K562 (cell line): ENCODE measurements around the gene TMEM150A. TPM values are rescaled to one million over a fixed set of nuclear protein-coding genes. Genes with fewer than 3 reads are reported as not detected.

ENCODE experiments used
- ARID1B ChIP-seq: fragments of 450-650 bp; IDR thresholded peaks from 2 replicates; pipeline ENCODE4 v1.6.1; 2016; ENCODE audit warnings: antibody characterized with exemption, mild to moderate bottlenecking, inconsistent platforms
- BHLHE40 ChIP-seq: IDR thresholded peaks from 2 replicates; pipeline ENCODE4 v1.6.1; 2011; ENCODE audit warnings: low read length, improper control_type of control experiment
- CBX3 ChIP-seq, 2 experiments: IDR thresholded peaks; 1 replicate in 1 of 2; 2 replicates in 1 of 2; pipeline ENCODE4 v1.6.1; 2012; ENCODE audit warnings: inconsistent platforms in 2 of 2, low read length in 2 of 2, borderline replicate concordance in 1 of 2, control low read depth in 1 of 2
- EGR1 ChIP-seq: fragments of 450-650 bp; conservative IDR thresholded peaks from 2 replicates; pipeline ENCODE4 v1.6.1; 2017; ENCODE audit warnings: mild to moderate bottlenecking
- ILK ChIP-seq: fragments of 450-650 bp; IDR thresholded peaks from 2 replicates; pipeline ENCODE4 v1.6.1; 2016; ENCODE audit warnings: missing genetic modification characterization, low read depth, mild to moderate bottlenecking, missing compliant biosample characterization, moderate library complexity, borderline replicate concordance
- PHB ChIP-seq: fragments of 250-450 bp; sonication (Bioruptor Pico); IDR thresholded peaks from 2 replicates; pipeline ENCODE4 v1.5.0; 2021
- PHB2 ChIP-seq: fragments of 450-650 bp; IDR thresholded peaks from 2 replicates; pipeline ENCODE4 v1.6.1; 2017; ENCODE audit warnings: low read depth
- POLR2G ChIP-seq: fragments of 200-400 bp; formaldehyde crosslinking; IDR thresholded peaks from 2 replicates; pipeline ENCODE4 v1.6.1; 2017; ENCODE audit warnings: low read depth, mild to moderate bottlenecking, antibody characterized with exemption, low read length, moderate library complexity
- RBM14 ChIP-seq: fragments of 200-400 bp; formaldehyde crosslinking; IDR thresholded peaks from 2 replicates; pipeline ENCODE4 v1.6.1; 2018; ENCODE audit warnings: low read depth, mild to moderate bottlenecking, low read length, moderate library complexity, borderline replicate concordance; ENCODE audit not compliant: insufficient read depth
- RHOXF2B ChIP-seq: fragments of 250-450 bp; sonication (Bioruptor Pico); conservative IDR thresholded peaks from 2 replicates; pipeline ENCODE4 v1.5.1; 2021
- SIX5 ChIP-seq, 2 experiments: IDR thresholded peaks; 2 replicates each; pipeline ENCODE4 v1.6.1; 2011; ENCODE audit warnings: low read length in 2 of 2, borderline replicate concordance in 1 of 2, low read depth in 1 of 2, mild to moderate bottlenecking in 1 of 2, moderate library complexity in 1 of 2; ENCODE audit not compliant: insufficient read depth in 1 of 2
- SP2 ChIP-seq: IDR thresholded peaks from 2 replicates; pipeline ENCODE4 v1.6.1; 2011; ENCODE audit warnings: mild to moderate bottlenecking, low read depth, low read length, moderate library complexity; ENCODE audit not compliant: poor library complexity, severe bottlenecking; ENCODE audit errors: extremely low read depth
- ZNF134 ChIP-seq: fragments of 250-450 bp; sonication (Bioruptor Pico); conservative IDR thresholded peaks from 2 replicates; pipeline ENCODE4 v1.4.0; 2020
- ZNF76 ChIP-seq: fragments of 250-450 bp; sonication (Bioruptor Pico); IDR thresholded peaks from 2 replicates; pipeline ENCODE4 v1.4.0; 2020; ENCODE audit warnings: mild to moderate bottlenecking, moderate library complexity, borderline replicate concordance
- ZSCAN29 ChIP-seq: fragments of 450-650 bp; IDR thresholded peaks from 2 replicates; pipeline ENCODE4 v1.6.1; 2017
- polyA plus RNA-seq, 8 experiments: library from polyadenylated mRNA; depleted of rRNA in 4 of 8; stranded (reverse) in 5 of 8; unstranded in 3 of 8; fragments of >200 nt; fragmentation: Nextera tagmentation in 2 of 8; fragmentation: Illumina TruSeq in 1 of 8; extraction: Ambion mirVana in 2 of 8; extraction: Trizol in 1 of 8; gene quantifications; 2 replicates each; pipeline versions ENCODE4 v1.2.1 to v1.2.3, GENCODE V29; 2011 to 2014; ENCODE audit warnings: inconsistent platforms in 1 of 8, missing spikeins in 1 of 8
- total RNA-seq, 7 experiments: library from RNA; depleted of rRNA in 6 of 7; stranded (reverse); fragments of >200 nt in 6 of 7; fragmentation: Illumina TruSeq in 2 of 7; extraction: Trizol in 2 of 7; gene quantifications; 2 replicates each; pipeline versions ENCODE4 v1.2.1 to v1.2.3, GENCODE V29; 2011 to 2021; ENCODE audit warnings: low replicate concordance in 1 of 7
- TF ChIP-seq, protein P1 (sequence below): sonication (generic); formaldehyde crosslinking; IDR thresholded peaks from 2 replicates; pipeline ENCODE4 v1.8.0; 2023; ENCODE audit warnings: mild to moderate bottlenecking, missing genetic modification reagents
- TF ChIP-seq, protein P2 (sequence below): sonication (generic); formaldehyde crosslinking; IDR thresholded peaks from 2 replicates; pipeline ENCODE4 v1.4.0; 2020; ENCODE audit warnings: mild to moderate bottlenecking, missing genetic modification reagents
- TF ChIP-seq, protein P3 (sequence below): fragments of 450-650 bp; IDR thresholded peaks from 2 replicates; pipeline ENCODE4 v1.6.1; 2016; ENCODE audit warnings: low read depth, mild to moderate bottlenecking, moderate library complexity
- TF ChIP-seq, protein P4 (sequence below): sonication (generic); formaldehyde crosslinking; IDR thresholded peaks from 2 replicates; pipeline ENCODE4 v1.8.1; 2022; ENCODE audit warnings: missing genetic modification reagents
- TF ChIP-seq, protein P5 (sequence below): fragments of 450-650 bp; formaldehyde crosslinking; IDR thresholded peaks from 2 replicates; pipeline ENCODE4 v1.4.0; 2020; ENCODE audit warnings: mild to moderate bottlenecking, mixed read lengths

The TMEM150A gene
- total and polyA plus RNA-seq, 9 of the 15 experiments (the other 6 are each of a cell fraction or from before 2014, with no cell fraction given) = 3.9 to 17.1 (median 8.4) TPM

DNA sequence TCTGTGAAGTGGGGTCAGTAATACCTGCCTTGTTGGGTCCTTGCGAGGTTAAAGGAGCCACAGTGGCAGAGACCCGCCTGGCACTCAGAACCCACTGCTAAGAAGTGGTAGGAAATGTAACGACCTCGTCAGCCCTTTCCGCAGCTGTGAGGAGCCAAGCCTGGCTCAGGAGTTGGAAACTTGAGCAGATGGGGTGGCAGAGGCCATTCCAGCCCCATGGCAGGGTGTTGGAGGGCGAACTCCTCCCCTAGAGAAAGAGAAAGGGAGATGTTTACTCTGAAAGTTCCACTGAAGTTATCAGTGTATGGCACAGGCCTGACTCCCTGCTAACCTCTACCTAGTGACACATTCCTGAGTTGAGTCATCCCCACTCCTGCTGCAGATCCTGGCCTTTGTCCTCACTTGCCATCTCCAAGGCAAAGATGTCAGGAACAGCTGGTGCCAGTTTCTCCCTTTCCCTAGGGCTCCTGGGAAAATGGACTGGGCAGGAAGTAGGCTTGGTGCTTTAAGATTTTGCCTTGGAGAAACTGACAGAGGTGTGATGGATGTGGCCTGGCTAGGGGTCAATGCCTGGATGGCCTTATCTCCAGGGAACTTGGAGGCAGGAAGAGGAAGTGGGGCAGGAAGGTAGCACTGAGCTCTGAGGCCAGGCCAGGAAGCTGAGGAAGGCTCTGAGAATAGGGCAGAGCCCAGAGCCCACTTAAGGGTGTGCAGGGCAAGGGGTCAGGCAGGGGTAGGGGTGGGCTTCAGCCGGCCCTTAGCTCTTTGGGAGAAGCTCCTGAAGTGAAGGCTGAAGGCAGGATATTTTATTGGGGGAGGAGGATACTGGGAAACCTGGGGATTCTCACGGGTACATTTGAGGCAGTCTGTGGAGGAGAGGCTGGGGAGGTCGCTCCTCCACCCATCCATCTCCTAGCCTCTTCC lies 17.4 kb downstream of the TMEM150A start (continued):
- TF ChIP-seq ZNF76 (CRISPR knock-in tag) = 0 out of 2 replicates have a peak, but pooled peaks have one; percentile 22
- no peak for TF ChIP-seq PHB (CRISPR knock-in tag)
- no peak for TF ChIP-seq EGR1
- TF ChIP-seq, protein P1, sequence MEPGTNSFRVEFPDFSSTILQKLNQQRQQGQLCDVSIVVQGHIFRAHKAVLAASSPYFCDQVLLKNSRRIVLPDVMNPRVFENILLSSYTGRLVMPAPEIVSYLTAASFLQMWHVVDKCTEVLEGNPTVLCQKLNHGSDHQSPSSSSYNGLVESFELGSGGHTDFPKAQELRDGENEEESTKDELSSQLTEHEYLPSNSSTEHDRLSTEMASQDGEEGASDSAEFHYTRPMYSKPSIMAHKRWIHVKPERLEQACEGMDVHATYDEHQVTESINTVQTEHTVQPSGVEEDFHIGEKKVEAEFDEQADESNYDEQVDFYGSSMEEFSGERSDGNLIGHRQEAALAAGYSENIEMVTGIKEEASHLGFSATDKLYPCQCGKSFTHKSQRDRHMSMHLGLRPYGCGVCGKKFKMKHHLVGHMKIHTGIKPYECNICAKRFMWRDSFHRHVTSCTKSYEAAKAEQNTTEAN (CRISPR knock-in tag) = no peak
- no peak for TF ChIP-seq PHB2
- TF ChIP-seq, protein P2, sequence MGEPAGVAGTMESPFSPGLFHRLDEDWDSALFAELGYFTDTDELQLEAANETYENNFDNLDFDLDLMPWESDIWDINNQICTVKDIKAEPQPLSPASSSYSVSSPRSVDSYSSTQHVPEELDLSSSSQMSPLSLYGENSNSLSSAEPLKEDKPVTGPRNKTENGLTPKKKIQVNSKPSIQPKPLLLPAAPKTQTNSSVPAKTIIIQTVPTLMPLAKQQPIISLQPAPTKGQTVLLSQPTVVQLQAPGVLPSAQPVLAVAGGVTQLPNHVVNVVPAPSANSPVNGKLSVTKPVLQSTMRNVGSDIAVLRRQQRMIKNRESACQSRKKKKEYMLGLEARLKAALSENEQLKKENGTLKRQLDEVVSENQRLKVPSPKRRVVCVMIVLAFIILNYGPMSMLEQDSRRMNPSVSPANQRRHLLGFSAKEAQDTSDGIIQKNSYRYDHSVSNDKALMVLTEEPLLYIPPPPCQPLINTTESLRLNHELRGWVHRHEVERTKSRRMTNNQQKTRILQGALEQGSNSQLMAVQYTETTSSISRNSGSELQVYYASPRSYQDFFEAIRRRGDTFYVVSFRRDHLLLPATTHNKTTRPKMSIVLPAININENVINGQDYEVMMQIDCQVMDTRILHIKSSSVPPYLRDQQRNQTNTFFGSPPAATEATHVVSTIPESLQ (CRISPR knock-in tag) = no peak
- TF ChIP-seq SIX5 (IDR thresholded peaks at IDR 0.05; ENCODE audit: borderline replicate concordance in 1 of 2, insufficient read depth in 1 of 2, low read depth in 1 of 2, low read length in 2 of 2) = no peak
- TF ChIP-seq ZNF134 = no peak
- no peak for TF ChIP-seq POLR2G
- TF ChIP-seq CBX3 (IDR thresholded peaks at IDR 0.05; ENCODE audit: borderline replicate concordance in 1 of 2, low read length in 2 of 2) = no peak
- TF ChIP-seq RBM14 = no peak
- TF ChIP-seq ZSCAN29 = no peak
- no peak for TF ChIP-seq SP2
- no peak for TF ChIP-seq RHOXF2B (CRISPR knock-in tag)
- peak; percentile 95 for TF ChIP-seq ARID1B
- TF ChIP-seq, protein P3, sequence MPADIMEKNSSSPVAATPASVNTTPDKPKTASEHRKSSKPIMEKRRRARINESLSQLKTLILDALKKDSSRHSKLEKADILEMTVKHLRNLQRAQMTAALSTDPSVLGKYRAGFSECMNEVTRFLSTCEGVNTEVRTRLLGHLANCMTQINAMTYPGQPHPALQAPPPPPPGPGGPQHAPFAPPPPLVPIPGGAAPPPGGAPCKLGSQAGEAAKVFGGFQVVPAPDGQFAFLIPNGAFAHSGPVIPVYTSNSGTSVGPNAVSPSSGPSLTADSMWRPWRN = no peak
- TF ChIP-seq BHLHE40 = no peak
- TF ChIP-seq, protein P4, sequence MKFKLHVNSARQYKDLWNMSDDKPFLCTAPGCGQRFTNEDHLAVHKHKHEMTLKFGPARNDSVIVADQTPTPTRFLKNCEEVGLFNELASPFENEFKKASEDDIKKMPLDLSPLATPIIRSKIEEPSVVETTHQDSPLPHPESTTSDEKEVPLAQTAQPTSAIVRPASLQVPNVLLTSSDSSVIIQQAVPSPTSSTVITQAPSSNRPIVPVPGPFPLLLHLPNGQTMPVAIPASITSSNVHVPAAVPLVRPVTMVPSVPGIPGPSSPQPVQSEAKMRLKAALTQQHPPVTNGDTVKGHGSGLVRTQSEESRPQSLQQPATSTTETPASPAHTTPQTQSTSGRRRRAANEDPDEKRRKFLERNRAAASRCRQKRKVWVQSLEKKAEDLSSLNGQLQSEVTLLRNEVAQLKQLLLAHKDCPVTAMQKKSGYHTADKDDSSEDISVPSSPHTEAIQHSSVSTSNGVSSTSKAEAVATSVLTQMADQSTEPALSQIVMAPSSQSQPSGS (CRISPR knock-in tag) = no peak
- TF ChIP-seq, protein P5, sequence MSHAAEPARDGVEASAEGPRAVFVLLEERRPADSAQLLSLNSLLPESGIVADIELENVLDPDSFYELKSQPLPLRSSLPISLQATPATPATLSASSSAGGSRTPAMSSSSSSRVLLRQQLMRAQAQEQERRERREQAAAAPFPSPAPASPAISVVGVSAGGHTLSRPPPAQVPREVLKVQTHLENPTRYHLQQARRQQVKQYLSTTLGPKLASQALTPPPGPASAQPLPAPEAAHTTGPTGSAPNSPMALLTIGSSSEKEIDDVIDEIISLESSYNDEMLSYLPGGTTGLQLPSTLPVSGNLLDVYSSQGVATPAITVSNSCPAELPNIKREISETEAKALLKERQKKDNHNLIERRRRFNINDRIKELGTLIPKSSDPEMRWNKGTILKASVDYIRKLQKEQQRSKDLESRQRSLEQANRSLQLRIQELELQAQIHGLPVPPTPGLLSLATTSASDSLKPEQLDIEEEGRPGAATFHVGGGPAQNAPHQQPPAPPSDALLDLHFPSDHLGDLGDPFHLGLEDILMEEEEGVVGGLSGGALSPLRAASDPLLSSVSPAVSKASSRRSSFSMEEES (CRISPR knock-in tag) = no peak
- TF ChIP-seq ILK = no peak
